ENCODE results near the gene NDUFB4. TPM values are rescaled to one million over a fixed set of nuclear protein-coding genes. Genes with fewer than 3 reads are reported as not detected.

The NDUFB4 gene
- total RNA-seq, 1 experiment from 2014 or later, result 161 TPM

DNA sequence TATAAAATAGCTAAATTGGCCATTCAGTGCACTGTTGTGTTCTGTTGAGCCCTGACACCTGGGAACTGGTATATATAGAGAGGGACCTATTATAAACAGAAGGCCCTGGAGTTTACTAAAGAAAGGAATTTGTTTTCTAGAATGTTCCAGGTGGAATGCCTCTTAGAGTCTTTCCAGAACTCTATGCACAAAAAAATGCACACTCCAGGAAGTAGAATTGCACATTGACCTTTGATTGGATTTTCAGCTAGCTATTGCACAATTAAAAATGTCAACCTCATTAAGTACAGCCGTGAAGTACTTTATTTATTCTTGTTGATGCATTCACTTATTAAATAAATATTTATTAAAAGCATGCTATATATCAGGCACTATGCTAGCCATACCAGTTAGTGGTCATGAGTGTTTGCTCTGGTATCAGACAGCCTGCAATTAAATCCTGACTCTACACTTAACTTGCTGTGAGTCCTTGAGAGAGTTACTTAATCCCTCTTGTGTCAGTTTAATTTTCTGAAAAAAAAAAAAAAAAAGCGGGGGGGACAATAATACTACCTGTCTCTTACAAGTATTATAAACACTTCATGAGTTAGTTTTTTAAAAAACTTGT lies 40.8 kb downstream of the NDUFB4 start:
- DNase-seq (ENCODE audit: low read depth, low spot score) (no peak), ATAC-seq (no peak)
- ChIA-PET RAD21 (ENCODE audit: low non-redundant PET in 1 of 2, low total read pairs in 2 of 2, uncharacterized antibody in 2 of 2, unreplicated experiment in 2 of 2) (no interaction called here), POLR2A (no interaction called here), CTCF (no interaction called here)
- Histone ChIP-seq H3K36me3 (ENCODE audit: control insufficient read depth in 1 of 2, insufficient read depth in 2 of 2, low read length in 2 of 2) (no peaks in the 10 kb centered on the region), H4K20me1 (ENCODE audit: insufficient read depth) (no peaks in the 10 kb centered on the region), H3K9ac (ENCODE audit: low read length) (no peak overlapping the region), H3K9me2 (ENCODE audit: insufficient read depth) (no peaks in the 10 kb centered on the region), H3K27ac (ENCODE audit: low read depth, low read length) (no peak overlapping the region), H3K27me3 (ENCODE audit: insufficient read depth, low read length) (no peaks in the 10 kb centered on the region), H3K79me2 (ENCODE audit: insufficient read depth, low read length) (no peaks in the 10 kb centered on the region), H3K4me2 (ENCODE audit: low read length) (no peak overlapping the region), H3K4me1 (ENCODE audit: control insufficient read depth in 1 of 2, insufficient read depth in 2 of 2, low read length in 2 of 2) (peaks cover 0 to 6% of the 10 kb centered on the region in 2 experiments; a peak in 1 of 4 replicates), H3K9me3 (ENCODE audit: control insufficient read depth in 1 of 2, insufficient read depth in 1 of 2, low read depth in 1 of 2, low read length in 2 of 2) (no peaks in the 10 kb centered on the region), H2AFZ (ENCODE audit: low read depth, low read length, poor library complexity, severe bottlenecking) (no peak overlapping the region), H3K4me3 (replicated peaks in 1 of 2; ENCODE audit: low read depth in 1 of 2, low read length in 2 of 2) (no peak overlapping the region)
- TF ChIP-seq CEBPB (IDR thresholded peaks at IDR 0.05; ENCODE audit: low read depth) (no peak), CBX3 (IDR thresholded peaks at IDR 0.05; ENCODE audit: low read depth) (no peak), EZH2 (IDR thresholded peaks at IDR 0.05) (no peak), ELF1 (IDR thresholded peaks at IDR 0.05; ENCODE audit: borderline replicate concordance, low read depth) (no peak)
- TF ChIP-seq, protein P1, sequence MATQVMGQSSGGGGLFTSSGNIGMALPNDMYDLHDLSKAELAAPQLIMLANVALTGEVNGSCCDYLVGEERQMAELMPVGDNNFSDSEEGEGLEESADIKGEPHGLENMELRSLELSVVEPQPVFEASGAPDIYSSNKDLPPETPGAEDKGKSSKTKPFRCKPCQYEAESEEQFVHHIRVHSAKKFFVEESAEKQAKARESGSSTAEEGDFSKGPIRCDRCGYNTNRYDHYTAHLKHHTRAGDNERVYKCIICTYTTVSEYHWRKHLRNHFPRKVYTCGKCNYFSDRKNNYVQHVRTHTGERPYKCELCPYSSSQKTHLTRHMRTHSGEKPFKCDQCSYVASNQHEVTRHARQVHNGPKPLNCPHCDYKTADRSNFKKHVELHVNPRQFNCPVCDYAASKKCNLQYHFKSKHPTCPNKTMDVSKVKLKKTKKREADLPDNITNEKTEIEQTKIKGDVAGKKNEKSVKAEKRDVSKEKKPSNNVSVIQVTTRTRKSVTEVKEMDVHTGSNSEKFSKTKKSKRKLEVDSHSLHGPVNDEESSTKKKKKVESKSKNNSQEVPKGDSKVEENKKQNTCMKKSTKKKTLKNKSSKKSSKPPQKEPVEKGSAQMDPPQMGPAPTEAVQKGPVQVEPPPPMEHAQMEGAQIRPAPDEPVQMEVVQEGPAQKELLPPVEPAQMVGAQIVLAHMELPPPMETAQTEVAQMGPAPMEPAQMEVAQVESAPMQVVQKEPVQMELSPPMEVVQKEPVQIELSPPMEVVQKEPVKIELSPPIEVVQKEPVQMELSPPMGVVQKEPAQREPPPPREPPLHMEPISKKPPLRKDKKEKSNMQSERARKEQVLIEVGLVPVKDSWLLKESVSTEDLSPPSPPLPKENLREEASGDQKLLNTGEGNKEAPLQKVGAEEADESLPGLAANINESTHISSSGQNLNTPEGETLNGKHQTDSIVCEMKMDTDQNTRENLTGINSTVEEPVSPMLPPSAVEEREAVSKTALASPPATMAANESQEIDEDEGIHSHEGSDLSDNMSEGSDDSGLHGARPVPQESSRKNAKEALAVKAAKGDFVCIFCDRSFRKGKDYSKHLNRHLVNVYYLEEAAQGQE (IDR thresholded peaks at IDR 0.05; ENCODE audit: low read depth), result no peak
- TF ChIP-seq, protein P2, sequence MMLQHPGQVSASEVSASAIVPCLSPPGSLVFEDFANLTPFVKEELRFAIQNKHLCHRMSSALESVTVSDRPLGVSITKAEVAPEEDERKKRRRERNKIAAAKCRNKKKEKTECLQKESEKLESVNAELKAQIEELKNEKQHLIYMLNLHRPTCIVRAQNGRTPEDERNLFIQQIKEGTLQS (IDR thresholded peaks at IDR 0.05), result no peak
- intact Hi-C loops (cut with micrococcal nuclease), result no loop called here
- no TSS peak for BruUV-seq (replicated peaks)
